ENCODE results near the gene ALAD.

GRCh38 chr9:113403646-113404045, 2.6 kb upstream of the ALAD start:
- TF ChIP-seq CTCF (IDR thresholded peaks at IDR 0.05) (no peak), POLR2A (IDR thresholded peaks at IDR 0.05) (no peak), POLR2AphosphoS5 (IDR thresholded peaks at IDR 0.05) (no peak)
